Neuronal stem cell (in vitro differentiated cells): Measurements from ENCODE around the gene NAGPA.
"Not testable (repeated sequence)": the region's sequence is repeated elsewhere in the genome, so short reads cannot be mapped to it uniquely, and the experiment has no call there.

ENCODE experiments used
- DNase-seq: peaks from one replicate; pipeline ENCODE4 v3.0.0-alpha.2; 2013; ENCODE audit warnings: low spot score
- H2AFZ ChIP-seq: one replicate; pipeline ENCODE4 v1.6.1; 2013; ENCODE audit warnings: mild to moderate bottlenecking, low read length, inconsistent platforms
- H2AK5ac ChIP-seq: 2 replicates; pipeline ENCODE4 v1.6.1; 2013; ENCODE audit warnings: low read depth, mild to moderate bottlenecking, inconsistent platforms, low read length, moderate library complexity, mixed read lengths
- H2BK120ac ChIP-seq: 2 replicates; pipeline ENCODE4 v1.6.1; 2013; ENCODE audit warnings: low read depth, mild to moderate bottlenecking, inconsistent platforms, low read length, moderate library complexity, mixed read lengths
- H2BK12ac ChIP-seq: one replicate; pipeline ENCODE4 v1.6.1; 2013; ENCODE audit warnings: low read length, inconsistent platforms
- H2BK15ac ChIP-seq: 2 replicates; pipeline ENCODE4 v1.6.1; 2013; ENCODE audit warnings: mild to moderate bottlenecking, low read length, inconsistent platforms, mixed read lengths
- H2BK5ac ChIP-seq: one replicate; pipeline ENCODE4 v1.6.1; 2013; ENCODE audit warnings: inconsistent platforms, mild to moderate bottlenecking, low read length, moderate library complexity
- H3K14ac ChIP-seq: one replicate; pipeline ENCODE4 v1.6.1; 2013; ENCODE audit warnings: low read length, inconsistent platforms
- H3K18ac ChIP-seq: 2 replicates; pipeline ENCODE4 v1.6.1; 2013; ENCODE audit warnings: low read length, inconsistent platforms
- H3K23ac ChIP-seq: 2 replicates; pipeline ENCODE4 v1.6.1; 2013; ENCODE audit warnings: low read depth, mild to moderate bottlenecking, mixed read lengths, low read length, inconsistent platforms; ENCODE audit not compliant: poor library complexity
- H3K27ac ChIP-seq: replicated peaks from 3 replicates; pipeline ENCODE4 v1.5.1; 2013; ENCODE audit warnings: low read length, inconsistent platforms
- H3K27me3 ChIP-seq, 3 experiments: 2 replicates each; pipeline ENCODE4 v1.6.1; 2013; ENCODE audit warnings: low read length in 3 of 3, mild to moderate bottlenecking in 2 of 3, inconsistent platforms in 1 of 3, low read depth in 1 of 3, mixed read lengths in 1 of 3, moderate library complexity in 1 of 3; ENCODE audit not compliant: control insufficient read depth in 3 of 3, insufficient read depth in 3 of 3
- H3K36me3 ChIP-seq, 2 donors: replicated peaks in 1 of 2; 2 replicates each; pipeline ENCODE4 v1.6.1; 2013; ENCODE audit warnings: low read length in 2 of 2; ENCODE audit not compliant: control insufficient read depth in 2 of 2, insufficient read depth in 2 of 2
- H3K4ac ChIP-seq: 2 replicates; pipeline ENCODE4 v1.6.1; 2013; ENCODE audit warnings: inconsistent platforms, mild to moderate bottlenecking, low read length, moderate library complexity
- H3K4me1 ChIP-seq, 2 donors: 1 replicate in 1 of 2; 2 replicates in 1 of 2; pipeline ENCODE4 v1.6.1; 2013; ENCODE audit warnings: low read length in 2 of 2, low read depth in 1 of 2; ENCODE audit not compliant: control insufficient read depth in 2 of 2, insufficient read depth in 1 of 2
- H3K4me2 ChIP-seq: one replicate; pipeline ENCODE4 v1.6.1; 2013; ENCODE audit warnings: mild to moderate bottlenecking, low read length, inconsistent platforms; ENCODE audit not compliant: insufficient read depth, poor library complexity, severe bottlenecking
- H3K4me3 ChIP-seq, 2 donors: 2 replicates each; pipeline ENCODE4 v1.5.1; 2013; ENCODE audit warnings: low read length in 2 of 2, mild to moderate bottlenecking in 2 of 2, inconsistent platforms in 1 of 2, moderate library complexity in 1 of 2
- H3K79me1 ChIP-seq: one replicate; pipeline ENCODE4 v1.6.1; 2013; ENCODE audit warnings: low read depth, mild to moderate bottlenecking, inconsistent platforms, low read length, moderate library complexity
- H3K9ac ChIP-seq: one replicate; pipeline ENCODE4 v1.6.1; 2013; ENCODE audit warnings: mild to moderate bottlenecking, low read depth, low read length, inconsistent platforms; ENCODE audit not compliant: poor library complexity
- H3K9me3 ChIP-seq, 2 donors: replicated peaks in 1 of 2; 2 replicates each; pipeline versions ENCODE3 to v1.6.1; 2013; ENCODE audit warnings: low read length in 2 of 2, mild to moderate bottlenecking in 2 of 2, inconsistent platforms in 1 of 2, low read depth in 1 of 2, mixed read lengths in 1 of 2, moderate library complexity in 1 of 2; ENCODE audit not compliant: control insufficient read depth in 2 of 2, insufficient read depth in 1 of 2
- H4K8ac ChIP-seq: one replicate; pipeline ENCODE4 v1.6.1; 2013; ENCODE audit warnings: low read depth, mild to moderate bottlenecking, inconsistent platforms, low read length, moderate library complexity
- H4K91ac ChIP-seq: one replicate; pipeline ENCODE4 v1.6.1; 2013; ENCODE audit warnings: low read length, low read depth, mild to moderate bottlenecking, inconsistent platforms; ENCODE audit not compliant: poor library complexity
- WGBS, 2 donors: extraction: QIAGEN DNeasy Blood & Tissue Kit; methylation state at CpG; one replicate each; pipeline ENCODE4 v1.1.7; 2013; ENCODE audit warnings: missing lambda C conversion rate in 2 of 2, mixed read lengths in 1 of 2; ENCODE audit not compliant: insufficient read length in 2 of 2, insufficient replicate concordance in 1 of 2; ENCODE audit errors: extremely low coverage in 2 of 2; 5-methylcytosine and 5-hydroxymethylcytosine counted together

NAGPA gene

GRCh38 chr16:5077304-5077703, 43.6 kb upstream of the NAGPA start:
- Histone ChIP-seq H3K27ac (no peak overlapping the region), H3K79me1 (no peaks in the 10 kb centered on the region), H3K9me3 (no peaks in the 10 kb centered on the region), H2BK120ac (no peak overlapping the region), H3K4me1 (peaks cover 3% of the 10 kb centered on the region in 2 donors), H3K27me3 (no peaks in the 10 kb centered on the region), H3K4me2 (no peak overlapping the region), H2AFZ (no peak overlapping the region), H2BK12ac (no peak overlapping the region), H3K23ac (no peak overlapping the region), H4K8ac (no peak overlapping the region), H3K36me3 (peaks cover 13 to 30% of the 10 kb centered on the region in 2 donors), H3K4ac (no peak overlapping the region), H3K14ac (no peak overlapping the region), H4K91ac (no peak overlapping the region), H2AK5ac (no peak overlapping the region), H3K9ac (no peak overlapping the region), H3K4me3 (no peak overlapping the region), H3K18ac (no peak overlapping the region), H2BK5ac (no peak overlapping the region), H2BK15ac (no peak overlapping the region)
- WGBS, 2 donors: no CpG with 5 or more reads among the region's 13 CpGs
- DNase-seq: no peak

DNA sequence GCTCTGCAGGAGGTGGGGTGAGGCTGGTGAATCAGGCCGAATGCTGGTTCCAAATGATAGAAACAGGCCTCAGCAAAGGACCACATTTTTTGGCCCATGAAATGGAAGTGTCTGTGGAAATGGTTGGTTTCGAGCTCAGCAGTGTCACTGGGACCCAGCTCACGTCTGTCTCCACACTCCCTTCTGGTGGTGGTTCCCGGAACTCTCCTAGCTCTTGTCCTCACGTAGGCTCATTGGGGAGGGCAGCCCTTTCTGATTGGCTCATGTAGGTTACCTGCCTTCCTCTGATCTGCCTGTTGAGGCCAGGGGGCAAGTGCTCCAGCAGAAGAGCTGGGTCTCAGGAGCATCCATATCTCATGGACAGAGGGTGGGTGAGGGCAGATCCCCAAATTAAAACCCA, 41.9 kb upstream of the NAGPA start:
- no peak for DNase-seq
- Histone ChIP-seq H2BK12ac (no peak overlapping the region), H4K91ac (no peak overlapping the region), H2AFZ (no peak overlapping the region), H3K4me2 (no peak overlapping the region), H3K23ac (no peak overlapping the region), H3K4me3 (no peak overlapping the region), H3K9ac (no peak overlapping the region), H2BK15ac (no peak overlapping the region), H3K27me3 (no peaks in the 10 kb centered on the region), H3K4ac (no peak overlapping the region), H3K14ac (no peak overlapping the region), H2AK5ac (no peak overlapping the region), H3K79me1 (no peaks in the 10 kb centered on the region), H3K4me1 (peaks cover 5% of the 10 kb centered on the region in 2 donors), H2BK5ac (no peak overlapping the region), H3K36me3 (peaks cover 13 to 30% of the 10 kb centered on the region in 2 donors), H2BK120ac (no peak overlapping the region), H3K18ac (no peak overlapping the region), H3K27ac (no peak overlapping the region), H4K8ac (no peak overlapping the region), H3K9me3 (no peaks in the 10 kb centered on the region)
- WGBS, 2 donors: no CpG with 5 or more reads among the region's 5 CpGs

GRCh38 chr16:5073771-5074170, 40.0 kb upstream of the NAGPA start:
- not testable (repeated sequence) for H3K4me2 ChIP-seq, H3K27me3 ChIP-seq, H4K8ac ChIP-seq, H2AFZ ChIP-seq, H2AK5ac ChIP-seq, H3K23ac ChIP-seq, H3K14ac ChIP-seq, H3K4ac ChIP-seq, H3K79me1 ChIP-seq, H3K18ac ChIP-seq, H3K9me3 ChIP-seq, H4K91ac ChIP-seq, H3K9ac ChIP-seq, H3K27ac ChIP-seq, H2BK5ac ChIP-seq, H3K4me1 ChIP-seq, H2BK120ac ChIP-seq, DNase-seq, H2BK12ac ChIP-seq, H2BK15ac ChIP-seq, H3K4me3 ChIP-seq
- peaks cover 13 to 30% of the 10 kb centered on the region in 2 donors for H3K36me3 ChIP-seq
- WGBS, 2 donors: no CpG with 5 or more reads among the region's 15 CpGs

DNA sequence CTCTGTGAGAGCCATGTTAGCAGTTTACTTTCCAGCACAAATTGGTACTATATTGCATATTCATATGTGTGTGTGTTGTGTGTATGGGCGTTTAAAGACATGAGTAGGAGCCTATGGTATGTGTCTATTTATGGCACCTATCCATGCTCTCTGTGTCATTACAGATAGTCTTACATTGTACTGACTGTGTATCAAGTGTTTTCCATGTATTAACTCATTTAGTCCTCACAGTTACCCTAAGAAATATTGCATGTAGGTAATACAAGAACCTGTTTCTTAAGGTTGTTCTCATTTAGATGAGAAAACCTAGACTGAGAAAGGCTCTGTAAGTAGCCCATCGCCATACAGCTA, 39.5 kb upstream of the NAGPA start:
- Histone ChIP-seq H3K27ac (no peak overlapping the region), H3K36me3 (peaks cover 13 to 30% of the 10 kb centered on the region in 2 donors), H2AK5ac (no peak overlapping the region), H4K8ac (no peak overlapping the region), H2AFZ (no peak overlapping the region), H3K27me3 (no peaks in the 10 kb centered on the region), H2BK15ac (no peak overlapping the region), H3K23ac (no peak overlapping the region), H3K4me2 (no peak overlapping the region), H2BK12ac (no peak overlapping the region), H3K4me1 (peaks cover 5% of the 10 kb centered on the region in 2 donors), H3K4me3 (peak overlapping the region in 1 of 2 donors; percentile 67), H3K9me3 (no peaks in the 10 kb centered on the region), H2BK5ac (no peak overlapping the region), H3K9ac (no peak overlapping the region), H3K18ac (no peak overlapping the region), H2BK120ac (no peak overlapping the region), H3K79me1 (no peaks in the 10 kb centered on the region), H4K91ac (no peak overlapping the region), H3K4ac (no peak overlapping the region), H3K14ac (no peak overlapping the region)
- WGBS, 2 donors: no CpG with 5 or more reads among the region's 2 CpGs
- no peak for DNase-seq
